K562 (cell line): ENCODE data around the gene ITSN1. TPM values are rescaled to one million over a fixed set of nuclear protein-coding genes. Genes with fewer than 3 reads are reported as not detected.

ENCODE experiments used
- ATAC-seq: fragments of 200-7000 bp; cut with Tn5 transposase; 3 replicates; pipeline ENCODE4 v1.9.1; 2020; ENCODE audit warnings: moderate library complexity
- BruUV-seq: library from RNA; stranded (reverse); fragments of 400-500 nt; replicated peaks from 2 replicates; lab custom pipeline; 2021; lab: Mats Ljungman, UMichigan
- CTCF ChIA-PET: fragments of 300-600 bp; formaldehyde crosslinking; extraction: SDS; loops from one replicate; lab custom pipeline; 2021; ENCODE audit warnings: low intra/inter-chr PET ratio; lab: Yijun Ruan, JAX
- POLR2A ChIA-PET: fragments of 300-600, 350-650 bp; sonication (Branson Sonifier 250); formaldehyde crosslinking; extraction: SDS; loops from one replicate; lab custom pipeline; 2021; ENCODE audit warnings: antibody characterized with exemption, inconsistent platforms; lab: Yijun Ruan, JAX
- DNase-seq, 4 experiments: peaks; one replicate each; pipeline versions ENCODE4 v3.0.0 to v3.0.0-alpha.2; 2011 to 2018; ENCODE audit warnings: low spot score in 3 of 4, mixed read lengths in 3 of 4; ENCODE audit errors: extremely low read depth in 1 of 4
- FAIRE-seq: peaks from 2 replicates; lab custom pipeline; 2011; peaks lifted over from hg19 to GRCh38; lab: Jason Lieb, UNC
- H2AFZ ChIP-seq: 2 replicates; pipeline ENCODE4 v1.6.0; 2011; ENCODE audit warnings: low read depth, low read length, control low read depth, inconsistent platforms
- H3K27ac ChIP-seq: fragments of 200-600 bp; 3 replicates; pipeline ENCODE4 v1.8.0; 2011; ENCODE audit warnings: low read depth, mild to moderate bottlenecking, control low read depth, inconsistent platforms, low read length, moderate library complexity, mixed read lengths; ENCODE audit errors: extremely low read depth
- H3K27me3 ChIP-seq, 2 experiments: fragments of 300-600 bp in 1 of 2; 2 replicates in 1 of 2; 3 replicates in 1 of 2; pipeline versions ENCODE4 v1.6.0 to v1.8.0; 2011; ENCODE audit warnings: inconsistent platforms in 2 of 2, low read length in 2 of 2, mild to moderate bottlenecking in 1 of 2, mixed read lengths in 1 of 2, moderate library complexity in 1 of 2; ENCODE audit not compliant: control insufficient read depth in 2 of 2, insufficient read depth in 2 of 2
- H3K36me3 ChIP-seq: fragments of 300-600 bp; 3 replicates; pipeline ENCODE4 v1.8.0; 2011; ENCODE audit warnings: mild to moderate bottlenecking, low read length, inconsistent platforms; ENCODE audit not compliant: control insufficient read depth, insufficient read depth
- H3K4me1 ChIP-seq, 2 experiments: fragments of 200-600 bp in 1 of 2; replicated peaks in 1 of 2; 2 replicates in 1 of 2; 3 replicates in 1 of 2; pipeline versions ENCODE4 v1.5.1 to v1.8.0; 2011; ENCODE audit warnings: inconsistent platforms in 2 of 2, low read length in 2 of 2, mild to moderate bottlenecking in 1 of 2, mixed read lengths in 1 of 2, moderate library complexity in 1 of 2; ENCODE audit not compliant: control insufficient read depth in 2 of 2, insufficient read depth in 2 of 2
- H3K4me2 ChIP-seq: 2 replicates; pipeline ENCODE4 v1.6.1; 2011; ENCODE audit warnings: low read length, control low read depth, inconsistent platforms, mixed read lengths; ENCODE audit not compliant: insufficient read depth
- H3K4me3 ChIP-seq: fragments of 200-600 bp; sonication (generic), shearing (Covaris generic); 2 replicates; pipeline ENCODE4 v1.5.1; 2016; ENCODE audit warnings: control low read depth, inconsistent platforms
- H3K79me2 ChIP-seq: fragments of 200-600 bp; 3 replicates; pipeline ENCODE4 v1.8.0; 2011; ENCODE audit warnings: low read length, inconsistent platforms; ENCODE audit not compliant: control insufficient read depth, insufficient read depth
- H3K9ac ChIP-seq, 2 experiments: 2 replicates each; pipeline versions ENCODE4 v1.6.0 to v1.6.1; 2011; ENCODE audit warnings: low read depth in 2 of 2, low read length in 2 of 2, control low read depth in 1 of 2, inconsistent platforms in 1 of 2, mild to moderate bottlenecking in 1 of 2, mixed read lengths in 1 of 2; ENCODE audit not compliant: insufficient read depth in 1 of 2
- H3K9me1 ChIP-seq: one replicate; pipeline ENCODE4 v1.6.0; 2011; ENCODE audit warnings: inconsistent platforms, mild to moderate bottlenecking, low read length, moderate library complexity; ENCODE audit not compliant: control insufficient read depth, insufficient read depth
- H3K9me3 ChIP-seq: replicated peaks from 2 replicates; pipeline ENCODE4 v1.5.1; 2011; ENCODE audit warnings: low read depth, low read length, inconsistent platforms; ENCODE audit not compliant: control insufficient read depth, insufficient read depth
- H4K20me1 ChIP-seq: replicated peaks from 2 replicates; pipeline ENCODE4 v1.6.1; 2011; ENCODE audit warnings: low read length, inconsistent platforms, mixed read lengths; ENCODE audit not compliant: control insufficient read depth, insufficient read depth
- KHSRP ChIP-seq: fragments of 450-650 bp; IDR thresholded peaks from 2 replicates; pipeline ENCODE4 v1.6.1; 2017
- RHOXF2B ChIP-seq: fragments of 250-450 bp; sonication (Bioruptor Pico); conservative IDR thresholded peaks from 2 replicates; pipeline ENCODE4 v1.5.1; 2021
- SRSF3 ChIP-seq: fragments of 200-400 bp; formaldehyde crosslinking; IDR thresholded peaks from 2 replicates; pipeline ENCODE4 v1.6.1; 2016; ENCODE audit warnings: mild to moderate bottlenecking, low read length, moderate library complexity; ENCODE audit not compliant: insufficient read depth
- ZBTB9 ChIP-seq: fragments of 450-650 bp; formaldehyde crosslinking; IDR thresholded peaks from 2 replicates; pipeline ENCODE4 v1.4.0; 2020; ENCODE audit warnings: mild to moderate bottlenecking, moderate library complexity
- in situ Hi-C: fragments of 300-500 bp; cut with MboI; formaldehyde crosslinking; loops from 4 replicates; pipeline ENCODE4 v1.15.0; 2018; ENCODE audit warnings: inconsistent platforms, mixed read lengths
- intact Hi-C: fragments of 100-400 bp; cut with micrococcal nuclease; formaldehyde crosslinking; loops from 2 replicates; pipeline ENCODE4 v1.14.2; 2022
- polyA plus RNA-seq, 8 experiments: library from polyadenylated mRNA; depleted of rRNA in 4 of 8; stranded (reverse) in 5 of 8; unstranded in 3 of 8; fragments of >200 nt; fragmentation: Nextera tagmentation in 2 of 8; fragmentation: Illumina TruSeq in 1 of 8; extraction: Ambion mirVana in 2 of 8; extraction: Trizol in 1 of 8; gene quantifications; 2 replicates each; pipeline versions ENCODE4 v1.2.1 to v1.2.3, GENCODE V29; 2011 to 2014; ENCODE audit warnings: inconsistent platforms in 1 of 8, missing spikeins in 1 of 8
- total RNA-seq, 7 experiments: library from RNA; depleted of rRNA in 6 of 7; stranded (reverse); fragments of >200 nt in 6 of 7; fragmentation: Illumina TruSeq in 2 of 7; extraction: Trizol in 2 of 7; gene quantifications; 2 replicates each; pipeline versions ENCODE4 v1.2.1 to v1.2.3, GENCODE V29; 2011 to 2021; ENCODE audit warnings: low replicate concordance in 1 of 7
- TF ChIP-seq, protein P1 (sequence below), 2 experiments: fragments of 450-650 bp in 1 of 2; sonication (generic) in 1 of 2; formaldehyde crosslinking in 1 of 2; IDR thresholded peaks in 1 of 2; conservative IDR thresholded peaks in 1 of 2; 2 replicates each; pipeline versions ENCODE4 v1.6.1 to v1.8.1; 2016 to 2023; ENCODE audit warnings: mild to moderate bottlenecking in 2 of 2, moderate library complexity in 2 of 2, inconsistent platforms in 1 of 2, missing genetic modification reagents in 1 of 2
- TF ChIP-seq, protein P2 (sequence below): IDR thresholded peaks from 2 replicates; pipeline ENCODE4 v1.6.1; 2016; ENCODE audit warnings: missing genetic modification characterization, missing compliant biosample characterization
- TF ChIP-seq, protein P3 (sequence below): fragments of 450-650 bp; IDR thresholded peaks from 2 replicates; pipeline ENCODE4 v1.6.1; 2018; ENCODE audit warnings: mild to moderate bottlenecking, low read depth; ENCODE audit not compliant: partially characterized antibody

ITSN1 gene
- total and polyA plus RNA-seq, 9 of the 15 experiments (the other 6 are each of a cell fraction or from before 2014, with no cell fraction given) = 1.1 to 12.6 (median 4.8) TPM

DNA sequence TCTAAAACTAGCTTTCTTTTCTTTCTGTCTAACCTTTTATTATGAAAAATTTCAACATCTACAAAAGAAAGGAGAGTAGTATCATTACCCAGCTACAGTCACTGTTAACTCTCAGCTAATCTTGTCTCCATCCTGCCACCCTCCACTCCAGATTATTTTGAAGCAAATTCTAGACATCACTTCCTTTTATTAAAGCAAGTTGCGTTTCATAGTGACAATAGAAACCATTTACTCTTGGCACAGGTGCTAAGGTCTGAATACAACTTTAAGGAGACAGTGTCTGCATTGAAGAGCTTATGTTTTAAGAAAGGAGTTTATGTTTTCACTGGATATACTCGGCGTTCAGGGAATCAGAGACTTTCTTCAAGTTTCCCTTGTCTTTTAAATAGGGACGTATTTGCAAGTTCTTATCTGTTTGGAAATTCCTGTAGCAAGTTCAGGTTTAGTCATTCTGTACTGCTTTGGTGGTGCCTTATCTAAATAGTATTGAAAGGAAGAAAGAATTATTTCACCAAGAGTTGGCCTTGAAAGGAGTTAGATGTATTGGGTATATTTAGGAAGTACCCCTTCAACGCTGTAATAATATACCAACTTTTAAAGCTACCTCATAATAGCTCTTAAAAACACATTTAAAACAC is 42.7 kb downstream of the ITSN1 start (continued):
- TF ChIP-seq, protein P1, sequence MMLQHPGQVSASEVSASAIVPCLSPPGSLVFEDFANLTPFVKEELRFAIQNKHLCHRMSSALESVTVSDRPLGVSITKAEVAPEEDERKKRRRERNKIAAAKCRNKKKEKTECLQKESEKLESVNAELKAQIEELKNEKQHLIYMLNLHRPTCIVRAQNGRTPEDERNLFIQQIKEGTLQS (IDR thresholded peaks at IDR 0.05) = no peak
- TF ChIP-seq, protein P1 (CRISPR knock-in tag; conservative IDR thresholded peaks at IDR 0.05) = no peak

GRCh38 chr21:33685613-33686197 is 43.4 kb downstream of the ITSN1 start:
- TF ChIP-seq ZBTB9 (CRISPR knock-in tag) (no peak), RHOXF2B (no peak), KHSRP (no peak), SRSF3 (no peak)
- TF ChIP-seq, protein P2, sequence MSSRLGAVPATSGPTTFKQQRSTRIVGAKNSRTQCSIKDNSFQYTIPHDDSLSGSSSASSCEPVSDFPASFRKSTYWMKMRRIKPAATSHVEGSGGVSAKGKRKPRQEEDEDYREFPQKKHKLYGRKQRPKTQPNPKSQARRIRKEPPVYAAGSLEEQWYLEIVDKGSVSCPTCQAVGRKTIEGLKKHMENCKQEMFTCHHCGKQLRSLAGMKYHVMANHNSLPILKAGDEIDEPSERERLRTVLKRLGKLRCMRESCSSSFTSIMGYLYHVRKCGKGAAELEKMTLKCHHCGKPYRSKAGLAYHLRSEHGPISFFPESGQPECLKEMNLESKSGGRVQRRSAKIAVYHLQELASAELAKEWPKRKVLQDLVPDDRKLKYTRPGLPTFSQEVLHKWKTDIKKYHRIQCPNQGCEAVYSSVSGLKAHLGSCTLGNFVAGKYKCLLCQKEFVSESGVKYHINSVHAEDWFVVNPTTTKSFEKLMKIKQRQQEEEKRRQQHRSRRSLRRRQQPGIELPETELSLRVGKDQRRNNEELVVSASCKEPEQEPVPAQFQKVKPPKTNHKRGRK (tag) = peak; percentile 50; the same call in 1 of the 2 replicates
- TF ChIP-seq, protein P3, sequence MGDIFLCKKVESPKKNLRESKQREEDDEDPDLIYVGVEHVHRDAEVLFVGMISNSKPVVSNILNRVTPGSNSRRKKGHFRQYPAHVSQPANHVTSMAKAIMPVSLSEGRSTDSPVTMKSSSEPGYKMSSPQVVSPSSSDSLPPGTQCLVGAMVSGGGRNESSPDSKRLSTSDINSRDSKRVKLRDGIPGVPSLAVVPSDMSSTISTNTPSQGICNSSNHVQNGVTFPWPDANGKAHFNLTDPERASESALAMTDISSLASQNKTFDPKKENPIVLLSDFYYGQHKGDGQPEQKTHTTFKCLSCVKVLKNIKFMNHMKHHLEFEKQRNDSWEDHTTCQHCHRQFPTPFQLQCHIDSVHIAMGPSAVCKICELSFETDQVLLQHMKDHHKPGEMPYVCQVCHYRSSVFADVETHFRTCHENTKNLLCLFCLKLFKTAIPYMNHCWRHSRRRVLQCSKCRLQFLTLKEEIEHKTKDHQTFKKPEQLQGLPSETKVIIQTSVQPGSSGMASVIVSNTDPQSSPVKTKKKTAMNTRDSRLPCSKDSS = no peak
- no peak overlapping the region for H3K9ac ChIP-seq
- no peak overlapping the region for H3K4me3 ChIP-seq
- no peak overlapping the region for H3K27ac ChIP-seq
- BruUV-seq = no TSS peak
- DNase-seq (no peak), FAIRE-seq (no peak), ATAC-seq (no peak)
- CTCF ChIA-PET = no interaction called here
- 0 out of 5 replicates have a peak, but pooled peaks cover 2 to 4% of the 10 kb centered on the region in 2 experiments for H3K27me3 ChIP-seq
- in situ Hi-C loops = no loop called here
- H3K4me1 ChIP-seq = peaks cover 0 to 17% of the 10 kb centered on the region in 2 experiments; a peak in 3 of 5 replicates
- no peak overlapping the region for H3K4me2 ChIP-seq
- no peaks in the 10 kb centered on the region for H3K9me1 ChIP-seq
- H3K79me2 ChIP-seq = no peaks in the 10 kb centered on the region
- no peaks in the 10 kb centered on the region for H4K20me1 ChIP-seq
- intact Hi-C loops = no loop called here
- H3K9me3 ChIP-seq = no peaks in the 10 kb centered on the region
- no peak overlapping the region for H2AFZ ChIP-seq
- no peaks in the 10 kb centered on the region for H3K36me3 ChIP-seq
- POLR2A ChIA-PET = interaction anchor here (1.7 to 3.4 kb wide), 2 partner anchors 10 to 18 kb away, joined by 5 to 7 read pairs; no protein-coding TSS in a partner anchor
